ENCODE results near the gene B3GALT4.

GRCh38 chr6:33314943-33315792 lies 38.2 kb downstream of the B3GALT4 start:
- TF ChIP-seq, protein P1, sequence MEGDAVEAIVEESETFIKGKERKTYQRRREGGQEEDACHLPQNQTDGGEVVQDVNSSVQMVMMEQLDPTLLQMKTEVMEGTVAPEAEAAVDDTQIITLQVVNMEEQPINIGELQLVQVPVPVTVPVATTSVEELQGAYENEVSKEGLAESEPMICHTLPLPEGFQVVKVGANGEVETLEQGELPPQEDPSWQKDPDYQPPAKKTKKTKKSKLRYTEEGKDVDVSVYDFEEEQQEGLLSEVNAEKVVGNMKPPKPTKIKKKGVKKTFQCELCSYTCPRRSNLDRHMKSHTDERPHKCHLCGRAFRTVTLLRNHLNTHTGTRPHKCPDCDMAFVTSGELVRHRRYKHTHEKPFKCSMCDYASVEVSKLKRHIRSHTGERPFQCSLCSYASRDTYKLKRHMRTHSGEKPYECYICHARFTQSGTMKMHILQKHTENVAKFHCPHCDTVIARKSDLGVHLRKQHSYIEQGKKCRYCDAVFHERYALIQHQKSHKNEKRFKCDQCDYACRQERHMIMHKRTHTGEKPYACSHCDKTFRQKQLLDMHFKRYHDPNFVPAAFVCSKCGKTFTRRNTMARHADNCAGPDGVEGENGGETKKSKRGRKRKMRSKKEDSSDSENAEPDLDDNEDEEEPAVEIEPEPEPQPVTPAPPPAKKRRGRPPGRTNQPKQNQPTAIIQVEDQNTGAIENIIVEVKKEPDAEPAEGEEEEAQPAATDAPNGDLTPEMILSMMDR (IDR thresholded peaks at IDR 0.05; ENCODE audit: low read depth, low read length, poor library complexity, severe bottlenecking): no peak
- no peak for TF ChIP-seq EZH2phosphoT487 (IDR thresholded peaks at IDR 0.05; ENCODE audit: borderline replicate concordance, low read length)
